Measurements from ENCODE around the gene TSBP1. TPM values are rescaled to one million over a fixed set of nuclear protein-coding genes. Genes with fewer than 3 reads are reported as not detected.

TSBP1 gene
- total RNA-seq, 2 donors from 2014 or later = not detected

- TF ChIP-seq, protein P1, sequence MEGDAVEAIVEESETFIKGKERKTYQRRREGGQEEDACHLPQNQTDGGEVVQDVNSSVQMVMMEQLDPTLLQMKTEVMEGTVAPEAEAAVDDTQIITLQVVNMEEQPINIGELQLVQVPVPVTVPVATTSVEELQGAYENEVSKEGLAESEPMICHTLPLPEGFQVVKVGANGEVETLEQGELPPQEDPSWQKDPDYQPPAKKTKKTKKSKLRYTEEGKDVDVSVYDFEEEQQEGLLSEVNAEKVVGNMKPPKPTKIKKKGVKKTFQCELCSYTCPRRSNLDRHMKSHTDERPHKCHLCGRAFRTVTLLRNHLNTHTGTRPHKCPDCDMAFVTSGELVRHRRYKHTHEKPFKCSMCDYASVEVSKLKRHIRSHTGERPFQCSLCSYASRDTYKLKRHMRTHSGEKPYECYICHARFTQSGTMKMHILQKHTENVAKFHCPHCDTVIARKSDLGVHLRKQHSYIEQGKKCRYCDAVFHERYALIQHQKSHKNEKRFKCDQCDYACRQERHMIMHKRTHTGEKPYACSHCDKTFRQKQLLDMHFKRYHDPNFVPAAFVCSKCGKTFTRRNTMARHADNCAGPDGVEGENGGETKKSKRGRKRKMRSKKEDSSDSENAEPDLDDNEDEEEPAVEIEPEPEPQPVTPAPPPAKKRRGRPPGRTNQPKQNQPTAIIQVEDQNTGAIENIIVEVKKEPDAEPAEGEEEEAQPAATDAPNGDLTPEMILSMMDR (conservative IDR thresholded peaks at IDR 0.05) = no peak
- Histone ChIP-seq H3K4me3 (ENCODE audit: low read length) (no peak overlapping the region), H3K27ac (ENCODE audit: low read depth, low read length) (no peak overlapping the region), H3K9me3 (ENCODE audit: control insufficient read depth, low read length) (no peaks in the 10 kb centered on the region), H3K36me3 (ENCODE audit: control insufficient read depth, insufficient read depth, low read length) (no peaks in the 10 kb centered on the region), H3K4me1 (ENCODE audit: control insufficient read depth, insufficient read depth, low read length) (no peaks in the 10 kb centered on the region), H3K27me3 (ENCODE audit: control insufficient read depth, insufficient read depth, low read length, poor library complexity, severe bottlenecking) (peaks cover 4% of the 10 kb centered on the region), H3K9ac (ENCODE audit: extremely low read depth, low read length, poor library complexity, severe bottlenecking) (no peak overlapping the region)
- 76% methylated on average over 1 of the region's 1 CpG; no CpG with 5 or more reads in 1 of the 2 experiments for WGBS, 2 experiments (ENCODE audit: insufficient coverage in 1 of 2, insufficient read length in 1 of 2)
- Mint-ChIP-seq H3K27me3 (ENCODE audit: insufficient read depth) (peaks cover 1% of the 10 kb centered on the region), H3K27ac (no peak overlapping the region), H3K36me3 (ENCODE audit: low read depth) (no peaks in the 10 kb centered on the region), H3K9me3 (no peaks in the 10 kb centered on the region), H3K4me1 (no peaks in the 10 kb centered on the region), H3K4me3 (no peak overlapping the region)
- no peak for DNase-seq
These were observed 16.7 kb downstream of the TSBP1 start for GRCh38 chr6:32355018-32355417.

GRCh38 chr6:32353348-32353747 is 18.4 kb downstream of the TSBP1 start:
- Histone ChIP-seq H3K36me3 (ENCODE audit: control insufficient read depth, insufficient read depth, low read length) (no peaks in the 10 kb centered on the region), H3K9ac (ENCODE audit: extremely low read depth, low read length, poor library complexity, severe bottlenecking) (no peak overlapping the region), H3K9me3 (ENCODE audit: control insufficient read depth, low read length) (no peaks in the 10 kb centered on the region), H3K27me3 (ENCODE audit: control insufficient read depth, insufficient read depth, low read length, poor library complexity, severe bottlenecking) (peaks cover 9% of the 10 kb centered on the region), H3K27ac (ENCODE audit: low read depth, low read length) (no peak overlapping the region), H3K4me3 (ENCODE audit: low read length) (no peak overlapping the region), H3K4me1 (ENCODE audit: control insufficient read depth, insufficient read depth, low read length) (no peaks in the 10 kb centered on the region)
- H3K9me3 Mint-ChIP-seq = no peaks in the 10 kb centered on the region
- no peaks in the 10 kb centered on the region for H3K4me1 Mint-ChIP-seq
- no peak for DNase-seq
- 83 to 100% methylated on average over 2 of the region's 2 CpGs for WGBS, 2 experiments (ENCODE audit: insufficient coverage in 1 of 2, insufficient read length in 1 of 2)
- peaks cover 1% of the 10 kb centered on the region for H3K27me3 Mint-ChIP-seq (ENCODE audit: insufficient read depth)
- no peak overlapping the region for H3K4me3 Mint-ChIP-seq
- TF ChIP-seq, protein P1 (conservative IDR thresholded peaks at IDR 0.05) = no peak
- H3K27ac Mint-ChIP-seq = no peak overlapping the region
- no peaks in the 10 kb centered on the region for H3K36me3 Mint-ChIP-seq (ENCODE audit: low read depth)

DNA sequence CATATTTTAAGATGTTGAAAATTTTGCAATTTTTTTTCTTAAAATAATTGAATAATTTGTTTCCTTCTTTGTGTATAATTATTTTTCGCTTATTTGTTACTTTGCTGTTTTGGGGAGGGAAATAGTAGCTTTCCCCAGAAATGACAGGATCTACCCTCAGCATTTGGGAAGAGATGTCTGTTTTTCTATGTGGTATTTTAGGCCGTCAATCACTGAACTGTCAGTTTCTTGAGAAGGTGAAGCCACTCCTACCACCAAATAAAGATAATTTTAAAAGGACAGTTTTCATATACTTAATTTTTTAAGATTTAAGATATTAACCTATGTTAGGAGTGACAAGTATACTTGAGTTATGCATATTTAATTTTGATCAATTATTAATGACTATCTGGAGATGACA is 31.5 kb downstream of the TSBP1 start:
- Mint-ChIP-seq H3K9me3 (no peaks in the 10 kb centered on the region), H3K36me3 (ENCODE audit: low read depth) (no peaks in the 10 kb centered on the region), H3K4me1 (no peaks in the 10 kb centered on the region), H3K4me3 (no peak overlapping the region), H3K27me3 (ENCODE audit: insufficient read depth) (no peaks in the 10 kb centered on the region), H3K27ac (no peak overlapping the region)
- no peak overlapping the region for H3K4me3 ChIP-seq (ENCODE audit: low read length)
- H3K27me3 ChIP-seq (ENCODE audit: control insufficient read depth, insufficient read depth, low read length, poor library complexity, severe bottlenecking) = no peaks in the 10 kb centered on the region
- H3K9me3 ChIP-seq (ENCODE audit: control insufficient read depth, low read length) = no peaks in the 10 kb centered on the region
- H3K9ac ChIP-seq (ENCODE audit: extremely low read depth, low read length, poor library complexity, severe bottlenecking) = no peak overlapping the region
- H3K27ac ChIP-seq (ENCODE audit: low read depth, low read length) = no peak overlapping the region
- H3K36me3 ChIP-seq (ENCODE audit: control insufficient read depth, insufficient read depth, low read length) = no peaks in the 10 kb centered on the region
- 100% methylated on average over 1 of the region's 2 CpGs; no CpG with 5 or more reads in 1 of the 2 experiments for WGBS, 2 experiments (ENCODE audit: insufficient coverage in 1 of 2, insufficient read length in 1 of 2)
- TF ChIP-seq, protein P1 (conservative IDR thresholded peaks at IDR 0.05) = no peak
- no peak for DNase-seq
- H3K4me1 ChIP-seq (ENCODE audit: control insufficient read depth, insufficient read depth, low read length) = no peaks in the 10 kb centered on the region
